M059J (cell line): ENCODE measurements around the gene PGK1. TPM values are rescaled to one million over a fixed set of nuclear protein-coding genes. Genes with fewer than 3 reads are reported as not detected.
"Not testable (repeated sequence)": the region's sequence is repeated elsewhere in the genome, so short reads cannot be mapped to it uniquely, and the experiment has no call there.

Experiments
- DNase-seq: peaks from one replicate; pipeline ENCODE4 v3.0.0-alpha.2; 2012; ENCODE audit warnings: low read depth
- total RNA-seq: library from RNA; depleted of rRNA; stranded (reverse); fragments of >200 nt; shearing (Covaris generic); gene quantifications from 2 replicates; pipeline ENCODE4 v1.2.3, GENCODE V29; 2014

PGK1 gene
- total RNA-seq, 1 experiment from 2014 or later = 1,592 TPM

- no peak for DNase-seq
Measured at GRCh38 chrX:78116365-78116764, 12.3 kb downstream of the PGK1 start.

GRCh38 chrX:78116766-78117165, 12.7 kb downstream of the PGK1 start:
- DNase-seq = no peak

- DNase-seq = no peak
Measured at GRCh38 chrX:78118628-78119027, 14.6 kb downstream of the PGK1 start.

- no peak for DNase-seq
Measured at GRCh38 chrX:78119521-78120227, 15.6 kb downstream of the PGK1 start.

- DNase-seq = peak; percentile 85
Measured at GRCh38 chrX:78123190-78123589, 19.1 kb downstream of the PGK1 start.

GRCh38 chrX:78124307-78124706, 20.3 kb downstream of the PGK1 start:
- no peak for DNase-seq

GRCh38 chrX:78125148-78125547, 21.1 kb downstream of the PGK1 start:
- DNase-seq = no peak

- not testable (repeated sequence) for DNase-seq
Measured at GRCh38 chrX:78125781-78126180, 21.7 kb downstream of the PGK1 start.

- DNase-seq = no peak
Measured at GRCh38 chrX:78129714-78130113, 25.7 kb downstream of the PGK1 start.

- DNase-seq = no peak
Measured at GRCh38 chrX:78130396-78130795, 26.3 kb downstream of the PGK1 start.

- DNase-seq = no peak
Measured at GRCh38 chrX:78131117-78131516, 27.1 kb downstream of the PGK1 start.

- no peak for DNase-seq
Measured at GRCh38 chrX:78133238-78133960, 29.4 kb downstream of the PGK1 start.

- peak; percentile 90 for DNase-seq
Measured at GRCh38 chrX:78139160-78140123, 35.4 kb downstream of the PGK1 start, which contains the start of gene TAF9B. TSS of gene TAF9B (minus strand) at chrX:78139650. CDS start at chrX:78139611, 39 bp downstream.

GRCh38 chrX:78140206-78140605, 36.2 kb downstream of the PGK1 start:
- DNase-seq = no peak

GRCh38 chrX:78147002-78147540, 43.0 kb downstream of the PGK1 start:
- DNase-seq = not testable (repeated sequence)

GRCh38 chrX:78157373-78157772, 53.3 kb downstream of the PGK1 start:
- not testable (repeated sequence) for DNase-seq

GRCh38 chrX:78157846-78158245, 53.8 kb downstream of the PGK1 start:
- DNase-seq = not testable (repeated sequence)

- DNase-seq = not testable (repeated sequence)
Measured at GRCh38 chrX:78160711-78161110, 56.7 kb downstream of the PGK1 start.

GRCh38 chrX:78163175-78163574, 59.1 kb downstream of the PGK1 start:
- DNase-seq = not testable (repeated sequence)

GRCh38 chrX:78165425-78165824, 61.4 kb downstream of the PGK1 start:
- DNase-seq = no peak

- peak; percentile 1 for DNase-seq
Measured at GRCh38 chrX:78168065-78168464, 64.0 kb downstream of the PGK1 start.
